Ovary (tissue), 9 donors: ENCODE data around the gene NDOR1. TPM values are rescaled to one million over a fixed set of nuclear protein-coding genes. Genes with fewer than 3 reads are reported as not detected.
A peak's percentile ranks its signal among the peaks of the same experiment; 100 is the strongest.
"Not testable (repeated sequence)": the region's sequence is repeated elsewhere in the genome, so short reads cannot be mapped to it uniquely, and the experiment has no call there.

ENCODE experiments used
- DNase-seq, 5 donors: peaks; one replicate each; pipeline ENCODE4 v3.0.0-alpha.2; 2019 to 2020
- H3K27ac ChIP-seq, 2 donors: fragments of 200-600 bp; one replicate each; pipeline versions ENCODE4 v1.5.1 to v1.8.0; 2019 to 2022
- H3K27me3 ChIP-seq: fragments of 200-600 bp; one replicate; pipeline ENCODE4 v1.8.0; 2022
- H3K36me3 ChIP-seq: fragments of 200-600 bp; sonication (generic); one replicate; pipeline ENCODE4 v1.5.1; 2019
- H3K4me1 ChIP-seq: one replicate; pipeline ENCODE4 v1.8.1; 2013; ENCODE audit warnings: mild to moderate bottlenecking, moderate library complexity; ENCODE audit not compliant: insufficient read depth
- H3K4me3 ChIP-seq: fragments of 200-600 bp; sonication (generic); one replicate; pipeline ENCODE4 v1.5.1; 2017
- H3K9me3 ChIP-seq, 2 donors: fragments of 200-600 bp in 1 of 2; sonication (generic) in 1 of 2; one replicate each; pipeline versions ENCODE4 v1.5.1 to v1.8.1; 2013 to 2019; ENCODE audit warnings: mild to moderate bottlenecking in 1 of 2, moderate library complexity in 1 of 2
- CTCF ChIP-seq, 3 donors: fragments of 450-650 bp in 2 of 3; fragments of 200-600 bp in 1 of 3; IDR thresholded peaks; one replicate each; pipeline versions ENCODE4 v1.5.1 to v1.8.0; 2016 to 2022; ENCODE audit warnings: antibody characterized with exemption in 3 of 3, mild to moderate bottlenecking in 1 of 3
- EP300 ChIP-seq: sonication (generic); formaldehyde crosslinking; IDR thresholded peaks from one replicate; pipeline ENCODE4 v1.6.1; 2017; ENCODE audit warnings: antibody characterized with exemption
- POLR2A ChIP-seq: fragments of 450-650 bp; IDR thresholded peaks from one replicate; pipeline ENCODE4 v1.6.1; 2017; ENCODE audit warnings: antibody characterized with exemption, mild to moderate bottlenecking, moderate library complexity
- WGBS, 3 donors: extraction: QIAGEN DNeasy Blood & Tissue Kit in 1 of 3; methylation state at CpG; one replicate each; pipeline versions ENCODE4 v1.1.5 to v1.1.7; 2013 to 2017; 5-methylcytosine and 5-hydroxymethylcytosine counted together
- intact Hi-C, 4 donors: fragments of 100-400 bp; cut with DNase I; formaldehyde crosslinking; loops; one replicate each; pipeline versions ENCODE4 v1.11.0 to v1.15.1; 2022 to 2023
- polyA plus RNA-seq, 2 donors: library from polyadenylated mRNA; stranded (reverse); fragments of 200-250 nt in 1 of 2; fragments of 350-450 nt in 1 of 2; fragmentation: Illumina TruSeq in 1 of 2; extraction: RNeasy Lipid Tissue Mini Kit (QIAGEN cat#74804) in 1 of 2; gene quantifications; one replicate each; pipeline ENCODE4 v1.2.3, GENCODE V29; 2013 to 2014
- total RNA-seq, 7 donors: library from RNA; depleted of rRNA in 2 of 7; stranded (reverse); fragments of >200 nt in 2 of 7; fragmentation: NEBNext Ultra II Directional in 3 of 7; extraction: Animal tissue kit (Norgen Biotek cat#: 25700) in 3 of 7; gene quantifications; one replicate each; pipeline versions ENCODE4 v1.1.0 to v1.2.4, GENCODE V29; 2016 to 2023
- donor health status: DM: no; HTN: no; CAD: no; lungs with moderate emphysema.
- donor health status: DM: no; HTN: no; CAD: no.
- donor health status: Bipolar disorder and iron deficiency.
- donor health status: DM: yes; HTN: yes; CAD: no.
- donor health status: DM: no; HTN: no; CAD: no.
- donor health status: DM: yes; HTN: yes; CAD: no.

NDOR1 gene
- total and polyA plus RNA-seq, 9 donors = 1.1 to 15.2 (median 9.0) TPM

- Histone ChIP-seq H3K27ac (no peak overlapping the region), H3K36me3 (no peaks in the 10 kb centered on the region), H3K9me3 (no peaks in the 10 kb centered on the region), H3K4me1 (peaks cover 15% of the 10 kb centered on the region), H3K4me3 (no peak overlapping the region), H3K27me3 (no peaks in the 10 kb centered on the region)
- WGBS, 3 donors = 86 to 92% (median 89%) methylated on average over 15 of the region's 15 CpGs
- TF ChIP-seq POLR2A = no peak
- TF ChIP-seq CTCF (IDR thresholded peaks at IDR 0.05) = no peak
- no peak for TF ChIP-seq EP300
- peak in 1 of 5 donors; percentile 6 for DNase-seq
- intact Hi-C loops = no loop called here
Measured at GRCh38 chr9:137256856-137257255, 51.4 kb downstream of the NDOR1 start.

- H3K27me3 ChIP-seq, H3K4me3 ChIP-seq, H3K36me3 ChIP-seq, H3K27ac ChIP-seq, H3K9me3 ChIP-seq, H3K4me1 ChIP-seq, intact Hi-C loops: not testable (repeated sequence)
- DNase-seq = peak in 2 of 5 donors; percentile 17 to 50
- WGBS, 3 donors = 34 to 45% (median 36%) methylated on average over 15 of the region's 15 CpGs
- TF ChIP-seq CTCF (IDR thresholded peaks at IDR 0.05) = peak in 1 of 3 donors; percentile 18
Measured at GRCh38 chr9:137262173-137262908, 56.8 kb downstream of the NDOR1 start.

GRCh38 chr9:137262909-137263285, 57.4 kb downstream of the NDOR1 start:
- TF ChIP-seq POLR2A (no peak), EP300 (no peak), CTCF (IDR thresholded peaks at IDR 0.05) (no peak)
- intact Hi-C loops = no loop called here
- Histone ChIP-seq H3K27ac (no peak overlapping the region), H3K4me1 (no peaks in the 10 kb centered on the region), H3K9me3 (no peaks in the 10 kb centered on the region), H3K36me3 (no peaks in the 10 kb centered on the region), H3K4me3 (no peak overlapping the region), H3K27me3 (no peaks in the 10 kb centered on the region)
- 84 to 87% (median 86%) methylated on average over 24 of the region's 24 CpGs for WGBS, 3 donors
- DNase-seq = peak in 2 of 5 donors; percentile 10 to 33

GRCh38 chr9:137263506-137263905, 58.0 kb downstream of the NDOR1 start:
- H3K4me1 ChIP-seq = no peaks in the 10 kb centered on the region
- DNase-seq = peak in 1 of 5 donors; percentile 27
- H3K9me3 ChIP-seq = no peaks in the 10 kb centered on the region
- H3K36me3 ChIP-seq = no peaks in the 10 kb centered on the region
- no peak overlapping the region for H3K27ac ChIP-seq
- H3K27me3 ChIP-seq = no peaks in the 10 kb centered on the region
- H3K4me3 ChIP-seq = no peak overlapping the region
- TF ChIP-seq CTCF (IDR thresholded peaks at IDR 0.05) (no peak), POLR2A (no peak), EP300 (no peak)
- intact Hi-C loops = no loop called here
- 62 to 70% (median 70%) methylated on average over 10 of the region's 10 CpGs for WGBS, 3 donors
